ENCODE measurements around the gene TRIO.

Gene TRIO

GRCh38 chr5:14404780-14405179 lies 261.6 kb downstream of the TRIO start:
- H4K20me1 ChIP-seq (ENCODE audit: low read depth, low read length): no peaks in the 10 kb centered on the region
- no peaks in the 10 kb centered on the region for H3K79me2 ChIP-seq (ENCODE audit: insufficient read depth, low read length)
- H3K27ac ChIP-seq (ENCODE audit: low read depth, low read length): no peak overlapping the region
- no peaks in the 10 kb centered on the region for H3K36me3 ChIP-seq (ENCODE audit: low read length)
- no peaks in the 10 kb centered on the region for H3K27me3 ChIP-seq (ENCODE audit: low read length)
- H2AFZ ChIP-seq (ENCODE audit: low read depth, low read length, severe bottlenecking): no peak overlapping the region
- no peak overlapping the region for H3K4me3 ChIP-seq (ENCODE audit: insufficient read depth, low read length, poor library complexity, severe bottlenecking)
- H3K9me2 ChIP-seq (replicated peaks; ENCODE audit: insufficient read depth, low read length): no peaks in the 10 kb centered on the region
- no peak overlapping the region for H3K4me2 ChIP-seq (ENCODE audit: low read depth, low read length, poor library complexity, severe bottlenecking)
- H3F3A ChIP-seq (ENCODE audit: insufficient read depth): no peaks in the 10 kb centered on the region
- no peak for TF ChIP-seq CTCF (IDR thresholded peaks at IDR 0.05; ENCODE audit: insufficient read depth, low read length, poor library complexity, severe bottlenecking)
- no peak for TF ChIP-seq EZH2phosphoT487 (conservative IDR thresholded peaks at IDR 0.05; ENCODE audit: low read length)
- H3K9ac ChIP-seq (ENCODE audit: low read length): no peak overlapping the region
- no peaks in the 10 kb centered on the region for H3K9me3 ChIP-seq (ENCODE audit: insufficient read depth, low read length)

- no peaks in the 10 kb centered on the region for H3K79me2 ChIP-seq (ENCODE audit: insufficient read depth, low read length)
- H3K27ac ChIP-seq (ENCODE audit: low read depth, low read length): no peak overlapping the region
- H3K4me2 ChIP-seq (ENCODE audit: low read depth, low read length, poor library complexity, severe bottlenecking): no peak overlapping the region
These were observed 262.1 kb downstream of the TRIO start for GRCh38 chr5:14405267-14405666.

GRCh38 chr5:14405706-14406553 lies 262.8 kb downstream of the TRIO start:
- no peak for TF ChIP-seq EZH2phosphoT487 (conservative IDR thresholded peaks at IDR 0.05; ENCODE audit: low read length)
- no peak for TF ChIP-seq CTCF (IDR thresholded peaks at IDR 0.05; ENCODE audit: insufficient read depth, low read length, poor library complexity, severe bottlenecking)
- Histone ChIP-seq H3K27ac (ENCODE audit: low read depth, low read length) (no peak overlapping the region), H3K9ac (ENCODE audit: low read length) (no peak overlapping the region), H3K9me3 (ENCODE audit: insufficient read depth, low read length) (no peaks in the 10 kb centered on the region), H3K4me3 (ENCODE audit: insufficient read depth, low read length, poor library complexity, severe bottlenecking) (no peak overlapping the region), H3F3A (ENCODE audit: insufficient read depth) (no peaks in the 10 kb centered on the region), H3K79me2 (ENCODE audit: insufficient read depth, low read length) (no peaks in the 10 kb centered on the region), H3K4me2 (ENCODE audit: low read depth, low read length, poor library complexity, severe bottlenecking) (no peak overlapping the region), H3K27me3 (ENCODE audit: low read length) (no peaks in the 10 kb centered on the region), H2AFZ (ENCODE audit: low read depth, low read length, severe bottlenecking) (no peak overlapping the region), H4K20me1 (ENCODE audit: low read depth, low read length) (no peaks in the 10 kb centered on the region), H3K36me3 (ENCODE audit: low read length) (no peaks in the 10 kb centered on the region), H3K9me2 (replicated peaks; ENCODE audit: insufficient read depth, low read length) (no peaks in the 10 kb centered on the region)

More at GRCh38 chr5:14405267-14405666, 262.1 kb downstream of the TRIO start:
- no peak for TF ChIP-seq EZH2phosphoT487 (conservative IDR thresholded peaks at IDR 0.05; ENCODE audit: low read length)
- peak; percentile 9 for TF ChIP-seq CTCF (IDR thresholded peaks at IDR 0.05; ENCODE audit: insufficient read depth, low read length, poor library complexity, severe bottlenecking)
- H4K20me1 ChIP-seq (ENCODE audit: low read depth, low read length): no peaks in the 10 kb centered on the region
- H3K9me3 ChIP-seq (ENCODE audit: insufficient read depth, low read length): no peaks in the 10 kb centered on the region
- no peaks in the 10 kb centered on the region for H3K27me3 ChIP-seq (ENCODE audit: low read length)
- no peaks in the 10 kb centered on the region for H3K36me3 ChIP-seq (ENCODE audit: low read length)
- no peaks in the 10 kb centered on the region for H3F3A ChIP-seq (ENCODE audit: insufficient read depth)
- H3K9me2 ChIP-seq (replicated peaks; ENCODE audit: insufficient read depth, low read length): no peaks in the 10 kb centered on the region
- H3K4me3 ChIP-seq (ENCODE audit: insufficient read depth, low read length, poor library complexity, severe bottlenecking): no peak overlapping the region
- no peak overlapping the region for H3K9ac ChIP-seq (ENCODE audit: low read length)
- no peak overlapping the region for H2AFZ ChIP-seq (ENCODE audit: low read depth, low read length, severe bottlenecking)
